K562 (cell line): ENCODE measurements around the gene TRMT2A. TPM values are rescaled to one million over a fixed set of nuclear protein-coding genes. Genes with fewer than 3 reads are reported as not detected.

Experiments
- ARID4B ChIP-seq: sonication (generic); formaldehyde crosslinking; IDR thresholded peaks from 2 replicates; pipeline ENCODE4 v1.8.0; 2022; ENCODE audit warnings: mild to moderate bottlenecking, missing genetic modification reagents
- ESRRB ChIP-seq: fragments of 250-450 bp; sonication (Bioruptor Pico); IDR thresholded peaks from 2 replicates; pipeline ENCODE4 v1.5.0; 2020; ENCODE audit warnings: mild to moderate bottlenecking, moderate library complexity, borderline replicate concordance
- FOXA3 ChIP-seq, 2 experiments: fragments of 450-650 bp in 1 of 2; sonication (generic) in 1 of 2; formaldehyde crosslinking; IDR thresholded peaks in 1 of 2; conservative IDR thresholded peaks in 1 of 2; 2 replicates each; pipeline versions ENCODE4 v1.4.0 to v1.8.0; 2020 to 2022; ENCODE audit warnings: mild to moderate bottlenecking in 2 of 2, missing genetic modification reagents in 1 of 2
- FOXJ3 ChIP-seq: sonication (generic); formaldehyde crosslinking; IDR thresholded peaks from 2 replicates; pipeline ENCODE4 v1.4.0; 2020; ENCODE audit warnings: mild to moderate bottlenecking, missing genetic modification reagents
- FOXM1 ChIP-seq, 2 experiments: fragments of 450-650 bp in 1 of 2; sonication (generic) in 1 of 2; formaldehyde crosslinking in 1 of 2; IDR thresholded peaks; 2 replicates each; pipeline versions ENCODE4 v1.6.1 to v1.9.0; 2017 to 2022; ENCODE audit warnings: low read depth in 2 of 2, mild to moderate bottlenecking in 2 of 2, missing genetic modification reagents in 1 of 2, moderate library complexity in 1 of 2
- HMGN3 ChIP-seq: IDR thresholded peaks from 2 replicates; pipeline ENCODE4 v1.6.1; 2011; ENCODE audit warnings: borderline replicate concordance, low read depth, mild to moderate bottlenecking, mixed read lengths, low read length; ENCODE audit not compliant: insufficient read length; ENCODE audit errors: extremely low read depth
- MCM5 ChIP-seq: fragments of 450-650 bp; IDR thresholded peaks from 2 replicates; pipeline ENCODE4 v1.6.1; 2016; ENCODE audit warnings: low read depth
- PATZ1 ChIP-seq: fragments of 250-450 bp; sonication (Bioruptor Pico); IDR thresholded peaks from 2 replicates; pipeline ENCODE4 v1.5.0; 2020; ENCODE audit warnings: mild to moderate bottlenecking, borderline replicate concordance
- PTRF ChIP-seq: fragments of 450-650 bp; IDR thresholded peaks from 2 replicates; pipeline ENCODE4 v1.6.1; 2016; ENCODE audit warnings: mild to moderate bottlenecking, missing genetic modification characterization, missing compliant biosample characterization
- RNF2 ChIP-seq: sonication (generic); IDR thresholded peaks from 2 replicates; pipeline ENCODE4 v1.6.1; 2016
- TEAD4 ChIP-seq, 2 experiments: sonication (generic) in 1 of 2; formaldehyde crosslinking in 1 of 2; IDR thresholded peaks; 2 replicates each; pipeline versions ENCODE4 v1.6.1 to v1.8.0; 2012 to 2022; ENCODE audit warnings: borderline replicate concordance in 1 of 2, inconsistent platforms in 1 of 2, low read length in 1 of 2, mild to moderate bottlenecking in 1 of 2, missing genetic modification reagents in 1 of 2
- TGIF2 ChIP-seq: sonication (generic); formaldehyde crosslinking; IDR thresholded peaks from 2 replicates; pipeline ENCODE4 v1.8.1; 2022; ENCODE audit warnings: mild to moderate bottlenecking, missing genetic modification reagents, moderate library complexity
- U2AF2 ChIP-seq: fragments of 200-400 bp; formaldehyde crosslinking; optimal IDR thresholded peaks from 2 replicates; pipeline ENCODE3; 2017; ENCODE audit warnings: low read depth, mild to moderate bottlenecking, low read length
- ZBTB1 ChIP-seq: sonication (generic); formaldehyde crosslinking; IDR thresholded peaks from 2 replicates; pipeline ENCODE4 v1.8.1; 2023; ENCODE audit warnings: missing genetic modification reagents, low read depth, mild to moderate bottlenecking, borderline replicate concordance
- ZNF324 ChIP-seq: fragments of 250-450 bp; sonication (Bioruptor Pico); IDR thresholded peaks from 2 replicates; pipeline ENCODE4 v1.4.0; 2020; ENCODE audit warnings: mild to moderate bottlenecking
- polyA plus RNA-seq, 8 experiments: library from polyadenylated mRNA; depleted of rRNA in 4 of 8; stranded (reverse) in 5 of 8; unstranded in 3 of 8; fragments of >200 nt; fragmentation: Nextera tagmentation in 2 of 8; fragmentation: Illumina TruSeq in 1 of 8; extraction: Ambion mirVana in 2 of 8; extraction: Trizol in 1 of 8; gene quantifications; 2 replicates each; pipeline versions ENCODE4 v1.2.1 to v1.2.3, GENCODE V29; 2011 to 2014; ENCODE audit warnings: inconsistent platforms in 1 of 8, missing spikeins in 1 of 8
- total RNA-seq, 7 experiments: library from RNA; depleted of rRNA in 6 of 7; stranded (reverse); fragments of >200 nt in 6 of 7; fragmentation: Illumina TruSeq in 2 of 7; extraction: Trizol in 2 of 7; gene quantifications; 2 replicates each; pipeline versions ENCODE4 v1.2.1 to v1.2.3, GENCODE V29; 2011 to 2021; ENCODE audit warnings: low replicate concordance in 1 of 7
- TF ChIP-seq, protein P1 (sequence below): sonication (generic); formaldehyde crosslinking; IDR thresholded peaks from 2 replicates; pipeline ENCODE4 v1.9.0; 2022; ENCODE audit warnings: mild to moderate bottlenecking, missing genetic modification reagents

TRMT2A gene
- total and polyA plus RNA-seq, 9 of the 15 experiments (the other 6 are each of a cell fraction or from before 2014, with no cell fraction given): 1.6 to 265 (median 140) TPM

DNA sequence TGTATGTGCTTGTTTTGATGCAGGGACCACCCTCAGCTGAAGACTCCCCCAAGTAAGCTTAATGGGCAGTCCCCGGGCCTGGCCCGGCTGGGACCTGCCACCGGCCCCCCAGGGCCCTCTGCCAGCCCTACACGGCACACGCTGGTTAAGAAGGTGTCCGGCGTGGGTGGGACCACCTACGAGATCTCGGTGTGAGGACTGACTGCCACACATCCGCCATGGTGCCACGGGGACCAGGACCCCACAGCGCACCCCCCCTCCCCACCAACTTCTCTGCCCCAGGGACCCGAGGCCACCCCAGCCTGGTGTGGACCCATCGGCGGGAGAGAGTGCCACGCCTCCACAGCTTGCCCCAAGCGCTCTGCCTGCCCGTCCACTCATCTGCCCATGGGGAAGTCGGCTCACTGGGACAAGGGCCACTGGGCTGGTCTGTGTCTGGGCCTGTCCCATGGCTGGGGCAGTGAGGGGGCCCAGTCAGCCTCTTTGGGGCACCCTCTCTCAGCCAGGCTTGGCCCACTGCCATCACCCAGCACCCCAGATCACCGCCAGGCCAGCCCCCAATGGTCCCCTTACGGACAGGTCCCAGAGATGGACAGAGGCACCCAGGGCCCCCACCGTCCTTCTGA lies 28.3 kb upstream of the TRMT2A start (continued):
- TF ChIP-seq TGIF2 (CRISPR knock-in tag): peak; percentile 50; the same call in 1 of the 2 replicates
- TF ChIP-seq U2AF2: no peak
- TF ChIP-seq FOXM1 (IDR thresholded peaks at IDR 0.05; ENCODE audit: low read depth): no peak
- 0 out of 2 replicates have a peak, but pooled peaks have one; percentile 32 for TF ChIP-seq FOXM1 (CRISPR knock-in tag; IDR thresholded peaks at IDR 0.05; ENCODE audit: low read depth)
- 0 out of 2 replicates have a peak, but pooled peaks have one; percentile 55 for TF ChIP-seq ZBTB1
- no peak for TF ChIP-seq ZNF324 (CRISPR knock-in tag)
- peak; percentile 5 for TF ChIP-seq HMGN3
- no peak for TF ChIP-seq PATZ1 (CRISPR knock-in tag)
- no peak for TF ChIP-seq TEAD4 (IDR thresholded peaks at IDR 0.05; ENCODE audit: low read length)
- peak; percentile 48; the same call in 1 of the 2 replicates for TF ChIP-seq TEAD4 (CRISPR knock-in tag; IDR thresholded peaks at IDR 0.05; ENCODE audit: borderline replicate concordance)
- TF ChIP-seq, protein P1, sequence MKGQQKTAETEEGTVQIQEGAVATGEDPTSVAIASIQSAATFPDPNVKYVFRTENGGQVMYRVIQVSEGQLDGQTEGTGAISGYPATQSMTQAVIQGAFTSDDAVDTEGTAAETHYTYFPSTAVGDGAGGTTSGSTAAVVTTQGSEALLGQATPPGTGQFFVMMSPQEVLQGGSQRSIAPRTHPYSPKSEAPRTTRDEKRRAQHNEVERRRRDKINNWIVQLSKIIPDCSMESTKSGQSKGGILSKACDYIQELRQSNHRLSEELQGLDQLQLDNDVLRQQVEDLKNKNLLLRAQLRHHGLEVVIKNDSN (CRISPR knock-in tag): peak; percentile 57; the same call in 1 of the 2 replicates
- TF ChIP-seq FOXA3 (CRISPR knock-in tag; conservative IDR thresholded peaks at IDR 0.05 in 1 of 2, IDR thresholded peaks at IDR 0.05 in 1 of 2): peak in 1 of 2 experiments; percentile 40; a peak in 1 of 4 replicates
- TF ChIP-seq ARID4B (CRISPR knock-in tag): peak; percentile 16; the same call in 1 of the 2 replicates
- TF ChIP-seq PTRF (tag): no peak
- no peak for TF ChIP-seq RNF2
- no peak for TF ChIP-seq ESRRB (CRISPR knock-in tag)
- no peak for TF ChIP-seq MCM5
- TF ChIP-seq FOXJ3: no peak
